Stimulated activated CD4-positive, alpha-beta T cell treated with anti-CD3 and anti-CD28 coated beads, Interleukin-1b, Interleukin-23, amount 100 ng/mL, for 4 hours (primary cell): ENCODE results near the gene SLC2A6.
"Not testable (repeated sequence)": the region's sequence is repeated elsewhere in the genome, so short reads cannot be mapped to it uniquely, and the experiment has no call there.

Experiments
- DNase-seq, 2 donors: peaks; one replicate each; pipeline ENCODE4 v3.0.0-alpha.2; 2020; ENCODE audit warnings: low read depth in 2 of 2

Gene SLC2A6

DNA sequence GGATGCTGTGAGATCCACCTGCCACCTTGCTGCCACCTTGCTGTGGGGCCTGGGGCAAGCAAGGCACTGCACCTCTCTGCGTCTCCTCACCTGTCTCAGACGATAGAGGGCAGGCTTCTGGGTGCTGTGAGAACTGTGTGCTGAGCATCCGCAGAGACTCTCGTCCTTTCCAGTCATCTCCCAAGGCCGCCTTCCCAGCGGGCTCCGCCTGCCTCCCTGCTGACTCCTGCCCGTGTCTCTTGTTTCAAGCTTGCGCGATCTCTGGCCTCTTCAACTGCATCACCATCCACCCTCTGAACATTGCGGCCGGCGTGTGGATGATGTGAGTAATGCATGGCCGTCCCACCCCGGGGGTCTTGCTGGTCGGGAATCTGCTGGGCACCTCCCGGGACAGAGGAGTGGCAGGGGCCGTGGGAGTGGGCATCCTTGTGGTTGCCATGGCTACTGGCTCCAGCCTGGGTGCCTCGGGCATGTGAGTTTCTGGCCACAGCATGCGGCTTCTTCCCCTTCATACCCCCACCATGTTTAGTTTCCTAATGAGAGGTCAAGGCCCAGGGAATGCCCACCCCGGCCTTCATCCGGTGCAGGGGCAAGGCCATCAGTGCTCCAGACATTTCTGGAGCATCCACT lies 15.6 kb downstream of the SLC2A6 start:
- DNase-seq, result no peak

DNA sequence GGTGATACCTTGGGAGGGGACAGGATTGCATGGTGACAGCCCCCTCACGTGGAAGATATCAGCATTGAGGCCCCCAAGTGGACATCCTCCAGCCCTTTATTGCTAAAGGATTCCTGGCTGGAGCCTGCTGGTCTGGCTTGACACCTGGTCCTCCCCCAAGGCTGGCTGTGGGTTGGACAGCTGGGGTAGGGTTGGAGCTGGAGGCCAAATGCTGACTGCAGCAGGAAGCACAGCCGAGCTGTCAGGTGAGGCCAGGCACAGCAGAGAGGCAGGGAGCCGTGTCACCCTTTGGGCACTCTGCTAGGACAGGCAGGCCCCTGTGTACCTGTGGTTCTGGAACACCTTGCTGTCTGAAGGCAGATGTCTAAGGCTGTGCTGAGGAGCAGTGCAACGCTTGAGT lies 16.9 kb downstream of the SLC2A6 start:
- DNase-seq, result no peak

DNA sequence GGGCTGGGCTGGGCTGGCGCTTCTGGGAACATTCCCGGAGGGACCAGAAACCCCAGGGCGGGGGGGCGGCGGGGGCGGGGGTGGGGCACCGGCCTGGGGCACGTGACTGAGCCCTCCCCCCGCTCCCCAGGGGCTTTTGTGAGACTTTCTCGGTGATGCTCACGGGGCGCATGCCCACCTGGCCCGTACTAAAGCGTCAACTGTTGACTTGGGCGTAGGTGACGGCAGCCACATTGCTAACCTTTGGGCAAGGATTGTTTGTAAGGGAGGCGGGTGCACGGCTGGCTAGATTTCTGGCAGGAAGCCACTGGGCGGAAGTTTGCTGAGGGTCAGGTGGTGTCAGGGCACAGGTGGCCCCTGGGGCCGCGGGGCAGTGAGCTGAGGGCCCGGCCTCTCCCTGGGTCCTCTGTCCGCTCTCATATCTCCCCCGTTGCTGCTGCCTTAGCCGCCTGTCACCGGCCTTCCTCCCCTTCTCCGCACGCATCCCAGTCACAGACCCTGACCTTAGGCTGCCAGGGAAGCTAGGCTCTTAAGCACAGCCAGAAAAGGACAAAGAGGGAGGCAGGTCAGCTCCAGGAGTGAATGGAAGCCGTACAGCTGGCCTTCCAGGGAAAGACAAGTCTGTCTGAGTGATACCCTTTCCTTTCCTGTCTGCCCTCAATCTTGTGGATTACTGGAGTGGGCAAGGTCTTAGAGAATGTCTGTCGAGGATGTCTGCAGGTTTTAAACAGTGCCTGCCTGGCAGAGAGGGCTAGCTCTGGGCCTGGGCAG lies 18.3 kb downstream of the SLC2A6 start:
- DNase-seq, result peak in 1 of 2 donors; percentile 13

DNA sequence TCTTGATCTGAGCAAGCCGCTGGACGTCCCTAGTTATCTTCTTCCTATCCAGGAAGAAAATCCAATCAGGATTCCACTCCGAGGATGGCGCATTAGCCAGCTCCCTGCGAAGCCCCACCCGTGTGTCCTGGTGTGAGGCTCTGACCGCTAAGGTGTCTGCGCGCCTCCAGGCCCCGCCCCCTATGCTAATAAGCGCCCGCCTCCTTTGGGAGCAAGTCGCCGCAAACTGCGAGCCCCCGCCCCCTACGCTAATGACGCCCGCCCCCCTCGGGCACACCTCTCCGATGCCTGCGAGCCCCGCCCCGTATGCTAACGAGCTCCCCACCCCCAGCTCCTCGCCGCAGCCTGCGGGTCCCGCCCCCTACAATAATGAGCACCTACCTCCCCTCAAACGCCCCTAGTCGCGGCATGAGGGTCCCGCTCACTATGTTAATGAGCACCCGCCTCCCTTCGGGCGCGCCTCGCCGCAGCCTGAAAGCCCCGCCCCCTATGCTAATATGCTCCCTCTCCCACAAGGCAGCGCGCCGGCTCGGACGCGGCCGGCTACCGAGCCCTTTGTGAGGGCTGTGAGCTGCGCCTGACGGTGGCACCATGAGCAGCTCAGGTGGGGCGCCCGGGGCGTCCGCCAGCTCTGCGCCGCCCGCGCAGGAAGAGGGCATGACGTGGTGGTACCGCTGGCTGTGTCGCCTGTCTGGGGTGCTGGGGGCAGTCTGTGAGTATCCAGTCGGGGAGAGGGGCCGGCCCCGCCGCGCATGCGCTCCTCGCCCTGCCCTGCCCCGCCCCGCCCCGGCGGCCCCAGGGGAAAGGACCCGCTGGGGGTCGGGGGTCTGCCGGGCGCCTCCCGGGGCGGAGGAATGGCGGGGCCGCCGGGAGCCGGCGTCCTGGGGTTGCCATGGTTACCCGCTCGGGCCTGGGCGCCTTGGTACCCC lies 19.2 kb downstream of the SLC2A6 start, which contains the start of gene CACFD1:
TSS of gene CACFD1 (plus strand) at position 503 of the 929 bp plus-strand sequence. CDS start at position 592, 89 bp downstream.
- DNase-seq, result peak; percentile 84 to 92

DNA sequence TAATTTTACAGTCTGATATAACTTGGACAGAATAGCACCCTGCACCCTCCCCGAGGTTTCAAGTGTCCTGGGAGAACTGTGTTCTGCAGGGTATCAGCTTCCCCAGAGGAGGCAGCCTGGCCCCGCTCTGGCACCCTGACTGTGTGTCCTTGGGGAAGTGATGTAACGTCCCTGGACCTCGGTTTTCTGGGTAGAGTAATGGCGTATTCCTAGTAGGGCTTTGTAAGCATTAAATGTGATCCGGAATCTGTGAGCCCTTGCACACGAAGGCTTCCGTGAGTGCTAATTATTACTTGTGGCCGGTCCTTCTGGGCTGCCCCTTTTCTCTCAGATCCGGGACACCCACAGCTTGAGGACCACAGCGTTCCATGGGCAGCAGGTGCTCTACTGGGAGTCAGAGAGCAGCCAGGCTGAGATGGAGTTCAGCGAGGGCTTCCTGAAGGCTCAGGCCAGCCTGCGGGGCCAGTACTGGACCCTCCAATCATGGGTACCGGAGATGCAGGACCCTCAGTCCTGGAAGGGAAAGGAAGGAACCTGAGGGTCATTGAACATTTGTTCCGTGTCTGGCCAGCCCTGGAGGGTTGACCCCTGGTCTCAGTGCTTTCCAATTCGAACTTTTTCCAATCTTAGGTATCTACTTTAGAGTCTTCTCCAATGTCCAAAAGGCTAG lies 20.1 kb downstream of the SLC2A6 start:
- DNase-seq, result no peak

DNA sequence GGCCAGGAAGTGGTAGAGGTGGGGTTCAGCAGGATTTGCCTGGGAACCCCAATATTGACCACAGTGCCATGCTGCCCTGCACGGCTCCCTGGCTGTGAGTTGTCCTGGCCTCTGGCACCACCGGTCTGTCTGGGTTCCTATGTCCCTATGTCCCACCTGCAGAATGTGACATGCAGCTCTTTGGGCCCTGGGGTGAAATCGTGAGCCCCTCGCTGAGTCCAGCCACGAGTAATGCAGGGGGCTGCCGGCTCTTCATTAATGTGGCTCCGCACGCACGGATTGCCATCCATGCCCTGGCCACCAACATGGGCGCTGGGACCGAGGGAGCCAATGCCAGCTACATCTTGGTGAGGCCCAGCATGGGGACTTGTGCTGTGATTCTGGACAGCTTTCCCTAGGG lies 21.2 kb downstream of the SLC2A6 start:
- DNase-seq, result no peak

DNA sequence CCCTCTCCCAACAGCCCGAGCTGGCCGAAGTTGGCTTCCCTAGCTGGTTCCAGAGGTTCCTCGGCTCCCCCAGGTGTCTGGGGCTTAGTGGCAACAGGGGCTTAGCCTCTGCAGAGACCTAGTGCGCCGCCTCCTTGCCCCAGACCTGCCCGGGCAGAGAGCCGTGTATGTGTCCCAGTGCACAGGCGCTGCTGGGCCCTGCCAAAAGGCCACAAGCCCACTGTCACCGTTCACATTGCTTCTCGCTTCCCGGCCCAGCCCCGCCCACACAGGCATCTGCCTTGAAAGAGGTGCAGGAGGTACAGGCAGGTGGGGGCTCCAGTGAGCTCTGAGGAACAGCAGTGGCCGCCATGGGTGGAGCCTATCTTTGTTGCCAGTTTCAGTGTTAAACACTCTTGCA lies 21.7 kb downstream of the SLC2A6 start:
- no peak for DNase-seq

DNA sequence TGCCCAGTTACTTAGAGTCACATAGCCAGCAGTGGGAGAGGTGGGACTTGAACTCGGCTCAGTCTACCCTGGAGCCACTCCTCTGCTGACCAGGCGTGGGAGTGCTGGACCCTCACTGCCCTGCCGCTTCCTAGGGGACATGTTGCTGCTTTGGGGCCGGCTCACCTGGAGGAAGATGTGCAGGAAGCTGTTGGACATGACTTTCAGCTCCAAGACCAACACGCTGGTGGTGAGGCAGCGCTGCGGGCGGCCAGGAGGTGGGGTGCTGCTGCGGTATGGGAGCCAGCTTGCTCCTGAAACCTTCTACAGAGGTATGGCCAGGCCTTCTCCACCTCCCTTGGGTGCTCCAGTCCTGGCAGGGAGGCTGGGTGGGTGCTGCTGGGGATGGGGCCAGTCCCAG lies 22.5 kb downstream of the SLC2A6 start:
- DNase-seq, result no peak

DNA sequence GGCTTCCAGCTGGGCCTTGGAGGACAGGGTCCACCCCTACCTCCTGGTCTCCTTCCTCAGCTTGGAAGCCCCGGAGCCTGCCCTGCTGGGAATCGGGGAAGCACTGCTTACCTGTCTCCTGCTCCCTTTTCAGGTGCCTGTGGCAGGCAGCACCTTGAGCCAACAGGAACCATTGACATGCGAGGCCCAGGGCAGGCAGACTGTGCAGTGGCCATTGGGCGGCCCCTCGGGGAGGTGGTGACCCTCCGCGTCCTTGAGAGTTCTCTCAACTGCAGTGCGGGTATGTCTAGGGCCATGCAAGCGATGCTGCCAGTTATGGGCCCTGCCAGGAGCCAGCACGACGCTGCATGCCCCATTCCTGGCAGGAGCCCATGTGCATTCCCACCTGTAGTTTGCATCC lies 23.0 kb downstream of the SLC2A6 start:
- no peak for DNase-seq

DNA sequence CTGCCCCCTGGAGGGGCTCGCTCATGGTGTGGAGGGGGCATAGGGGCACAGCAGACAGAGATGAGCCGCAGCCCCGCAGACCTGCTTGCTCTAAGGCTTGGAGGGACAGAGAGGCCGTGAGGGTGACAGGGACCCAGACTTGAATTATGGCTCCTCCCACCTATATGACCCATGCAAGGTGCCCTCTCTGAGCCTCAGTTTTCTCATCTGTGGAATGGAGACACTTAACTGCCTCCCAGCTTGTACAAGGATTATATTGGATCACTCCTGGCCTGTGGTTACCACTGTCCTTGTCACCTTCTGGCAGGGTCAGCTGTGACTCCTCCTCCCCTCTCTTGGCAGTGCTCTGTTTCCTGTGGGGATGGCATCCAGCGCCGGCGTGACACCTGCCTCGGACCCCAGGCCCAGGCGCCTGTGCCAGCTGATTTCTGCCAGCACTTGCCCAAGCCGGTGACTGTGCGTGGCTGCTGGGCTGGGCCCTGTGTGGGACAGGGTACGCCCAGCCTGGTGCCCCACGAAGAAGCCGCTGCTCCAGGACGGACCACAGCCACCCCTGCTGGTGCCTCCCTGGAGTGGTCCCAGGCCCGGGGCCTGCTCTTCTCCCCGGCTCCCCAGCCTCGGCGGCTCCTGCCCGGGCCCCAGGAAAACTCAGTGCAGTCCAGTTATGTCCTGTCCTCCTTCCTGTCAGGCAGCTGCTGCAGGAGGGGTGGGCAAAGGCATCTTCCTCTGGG lies 23.8 kb downstream of the SLC2A6 start:
- DNase-seq, result no peak

DNA sequence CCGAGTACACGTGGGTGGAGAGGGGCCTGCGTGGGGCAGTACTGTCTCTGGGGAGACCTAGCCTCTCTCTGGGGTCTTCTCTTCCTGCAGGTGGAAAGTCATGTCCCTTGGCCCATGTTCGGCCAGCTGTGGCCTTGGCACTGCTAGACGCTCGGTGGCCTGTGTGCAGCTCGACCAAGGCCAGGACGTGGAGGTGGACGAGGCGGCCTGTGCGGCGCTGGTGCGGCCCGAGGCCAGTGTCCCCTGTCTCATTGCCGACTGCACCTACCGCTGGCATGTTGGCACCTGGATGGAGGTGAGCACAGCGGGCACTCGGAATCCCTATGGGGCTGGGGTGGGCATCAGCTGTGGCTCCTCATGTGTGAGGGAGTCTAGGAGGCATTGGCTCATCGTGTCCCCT lies 24.6 kb downstream of the SLC2A6 start:
- no peak for DNase-seq

DNA sequence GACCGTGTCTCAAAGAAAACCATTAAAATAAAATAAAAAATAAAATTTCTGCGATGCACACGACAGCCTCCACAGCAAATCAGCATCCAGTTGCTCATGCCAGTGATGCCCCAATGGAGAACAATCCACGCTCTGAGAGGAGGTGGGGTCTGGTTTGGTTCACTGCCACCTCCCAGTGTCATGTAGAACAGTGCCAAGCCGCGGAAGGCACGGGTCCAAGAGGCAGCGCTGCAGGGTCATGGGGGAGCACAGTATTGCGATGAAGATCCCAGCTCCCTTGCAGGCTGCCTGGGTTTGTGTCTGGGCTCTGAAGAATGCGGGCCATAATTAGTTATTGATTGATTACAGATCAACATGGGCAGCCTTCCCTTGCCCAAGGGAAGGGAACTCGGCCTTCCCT lies 25.2 kb downstream of the SLC2A6 start:
- DNase-seq, result no peak

DNA sequence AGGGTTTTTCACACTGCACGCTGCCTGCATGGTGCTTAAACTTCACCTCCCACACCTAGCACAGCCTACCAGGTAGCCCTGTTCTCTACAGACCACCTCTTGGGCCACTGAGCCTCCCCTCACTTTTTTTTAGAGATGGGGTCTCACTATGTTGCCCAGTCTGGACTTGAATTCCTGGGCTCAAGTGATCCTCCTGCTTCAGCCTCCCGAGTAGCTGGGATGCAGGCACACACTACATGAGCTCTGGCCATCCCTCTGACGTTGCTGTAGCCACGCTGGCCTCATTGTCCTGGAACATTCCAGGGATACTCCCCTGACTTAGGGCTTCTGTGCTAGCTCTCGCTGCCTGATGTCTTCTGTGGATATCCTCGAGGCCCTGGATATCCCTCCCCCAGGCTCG lies 26.3 kb downstream of the SLC2A6 start:
- no peak for DNase-seq

DNA sequence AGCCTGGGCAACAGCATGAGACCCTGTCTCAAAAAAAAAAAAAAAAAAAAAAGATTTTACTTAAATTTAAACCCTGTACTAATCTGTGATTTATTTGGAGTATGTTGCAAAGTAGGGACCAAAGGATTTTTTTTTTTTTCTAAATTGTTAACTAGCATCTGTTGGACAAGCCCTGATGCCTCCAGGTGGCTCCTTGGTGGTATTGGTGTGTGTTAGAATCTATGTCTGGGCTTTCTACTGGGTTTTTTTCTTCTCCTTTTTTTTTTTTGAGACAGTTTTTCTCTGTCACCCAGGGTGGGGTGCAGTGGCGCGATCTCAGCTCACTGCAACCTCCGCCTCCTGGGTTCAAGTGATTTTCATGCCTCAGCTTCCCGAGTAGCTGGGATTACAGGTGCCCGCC lies 27.0 kb downstream of the SLC2A6 start:
- not testable (repeated sequence) for DNase-seq

DNA sequence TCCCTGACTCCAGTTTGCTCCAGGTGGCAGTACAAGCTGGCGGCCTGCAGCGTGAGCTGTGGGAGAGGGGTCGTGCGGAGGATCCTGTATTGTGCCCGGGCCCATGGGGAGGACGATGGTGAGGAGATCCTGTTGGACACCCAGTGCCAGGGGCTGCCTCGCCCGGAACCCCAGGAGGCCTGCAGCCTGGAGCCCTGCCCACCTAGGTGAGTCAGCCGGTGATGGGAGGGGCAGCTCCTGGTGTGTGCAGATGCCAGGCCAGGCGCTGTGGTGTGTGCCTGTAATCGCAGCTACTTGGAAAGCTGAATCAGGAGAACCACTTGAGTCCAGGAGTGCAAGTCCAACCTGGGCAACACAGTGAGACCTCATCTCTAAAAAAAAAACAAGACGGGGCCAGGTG lies 29.1 kb downstream of the SLC2A6 start:
- no peak for DNase-seq

DNA sequence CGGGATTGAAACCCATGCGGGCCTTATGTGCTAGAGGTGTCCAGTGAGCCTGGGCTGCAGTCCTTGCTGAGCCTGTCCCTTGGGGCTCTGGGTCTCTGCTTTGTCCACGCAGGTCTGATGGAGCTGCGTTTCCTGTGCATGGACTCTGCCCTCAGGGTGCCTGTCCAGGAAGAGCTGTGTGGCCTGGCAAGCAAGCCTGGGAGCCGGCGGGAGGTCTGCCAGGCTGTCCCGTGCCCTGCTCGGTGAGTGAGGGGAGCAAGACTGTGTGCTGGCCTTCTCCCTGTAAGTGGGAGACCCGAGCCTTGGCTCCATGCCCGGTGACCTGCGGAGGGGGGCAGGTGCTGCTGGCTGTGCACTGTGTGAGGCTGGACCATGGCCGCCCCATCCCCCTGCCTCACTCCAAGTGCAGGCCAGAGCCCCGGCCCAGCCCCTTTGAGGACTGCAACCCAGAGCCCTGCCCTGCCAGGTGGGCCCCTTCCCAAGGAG lies 30.4 kb downstream of the SLC2A6 start:
- DNase-seq, result no peak

DNA sequence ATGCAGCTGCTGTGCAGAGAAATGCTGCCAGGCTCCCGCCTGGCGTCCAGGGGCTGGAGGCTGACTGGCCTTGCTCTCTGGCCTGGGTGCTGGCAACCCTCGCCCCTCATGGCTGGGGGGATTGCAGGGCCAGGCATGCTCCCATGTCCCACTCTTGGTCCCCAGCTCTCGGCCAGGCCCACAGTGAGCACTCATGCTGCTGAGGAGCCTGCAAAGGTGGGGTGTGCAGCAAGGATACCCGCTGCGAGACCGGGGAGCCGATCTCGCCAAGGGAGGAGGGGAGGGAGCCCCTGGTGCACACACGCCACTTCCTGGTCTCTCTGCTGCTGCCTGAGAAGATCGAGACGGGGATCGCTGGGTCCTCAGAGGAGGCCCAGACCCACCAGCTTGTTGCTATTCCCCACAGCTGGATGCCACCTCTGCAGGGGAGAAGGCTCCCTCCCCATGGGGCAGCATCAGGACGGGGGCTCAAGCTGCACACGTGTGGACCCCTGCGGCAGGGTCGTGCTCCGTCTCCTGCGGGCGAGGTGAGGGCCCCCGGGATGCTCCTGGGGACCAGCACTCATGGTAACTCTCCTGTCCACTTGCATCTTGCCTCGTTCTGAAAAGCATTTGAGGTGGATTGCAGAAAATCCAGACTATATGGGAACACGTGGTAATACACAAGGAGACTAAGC lies 33.5 kb downstream of the SLC2A6 start:
- DNase-seq, result no peak

DNA sequence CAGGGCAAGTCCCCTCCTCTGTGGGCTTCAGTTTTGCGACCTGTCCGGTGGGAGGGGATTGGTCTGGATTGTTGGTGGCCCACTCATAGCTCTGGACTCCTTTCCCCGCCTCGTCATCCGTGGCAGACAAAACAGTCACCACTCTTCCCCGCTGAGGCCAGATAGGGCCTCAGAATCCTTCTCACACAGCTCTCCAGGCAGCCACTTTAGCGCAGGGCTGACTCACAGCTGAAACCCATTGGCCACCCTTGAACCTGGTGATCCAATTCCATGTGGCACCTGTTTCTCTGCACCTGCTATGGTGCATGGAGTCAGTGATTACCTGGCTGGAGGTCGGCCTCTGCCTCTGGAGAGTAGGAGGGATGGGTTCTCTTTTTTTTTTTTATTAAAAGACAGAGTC lies 34.9 kb downstream of the SLC2A6 start:
- DNase-seq, result no peak

DNA sequence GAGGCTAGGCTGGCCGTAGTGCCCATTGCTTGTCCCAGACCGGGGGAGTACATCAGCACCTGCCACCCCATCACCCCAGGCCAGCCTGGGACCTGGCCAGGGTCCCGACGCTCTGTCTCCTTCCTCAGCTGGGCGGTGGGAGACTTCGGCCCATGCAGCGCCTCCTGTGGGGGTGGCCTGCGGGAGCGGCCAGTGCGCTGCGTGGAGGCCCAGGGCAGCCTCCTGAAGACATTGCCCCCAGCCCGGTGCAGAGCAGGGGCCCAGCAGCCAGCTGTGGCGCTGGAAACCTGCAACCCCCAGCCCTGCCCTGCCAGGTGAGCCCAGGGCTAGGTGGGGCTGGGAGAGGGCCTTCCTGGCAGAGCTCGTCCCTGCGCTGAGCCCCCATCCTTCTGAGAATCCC lies 35.7 kb downstream of the SLC2A6 start:
- DNase-seq, result no peak

DNA sequence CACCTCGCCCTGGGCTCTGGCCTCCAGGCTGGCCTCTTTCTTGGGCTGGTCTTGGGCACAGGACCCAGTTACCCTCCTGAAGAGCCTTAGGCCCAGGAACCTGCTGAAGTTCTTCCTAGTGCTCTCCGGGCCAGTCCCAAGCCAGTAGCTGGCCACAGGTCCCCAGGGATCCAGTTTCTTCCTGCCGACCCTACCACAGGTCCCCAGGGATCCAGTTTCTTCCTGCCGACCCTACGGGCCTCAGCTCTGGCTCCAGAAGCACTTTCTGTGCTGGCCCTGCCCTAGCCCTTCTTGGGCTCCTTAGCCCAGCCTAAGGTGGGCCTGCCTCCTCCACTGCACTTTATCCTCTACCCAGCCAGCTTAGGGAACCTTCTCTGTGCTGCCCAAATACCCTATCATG lies 37.3 kb downstream of the SLC2A6 start:
- no peak for DNase-seq
